Measurements from ENCODE around the gene GPR143. TPM values are rescaled to one million over a fixed set of nuclear protein-coding genes. Genes with fewer than 3 reads are reported as not detected.

The GPR143 gene
- total and polyA plus RNA-seq, 10 donors: 0.17 TPM; not detected in 9

- WGBS, 5 donors: 0 to 36% (median 7%) methylated on average over 10 to 120 of the region's 132 CpGs; no CpG with 5 or more reads in 1 of the 5 donors
- Histone ChIP-seq H3K27me3 (replicated peaks in 1 of 7) (peaks cover 0 to 53% (median 21%) of the 10 kb centered on the region in 7 donors), H3K36me3 (no peaks in the 10 kb centered on the region), H3K9me3 (no peaks in the 10 kb centered on the region), H3K4me3 (peak within 1 kb of the TSS in 7 of 8 donors; percentile 22 to 67 (median 36)), H3K27ac (no peak within 1 kb of the TSS), H3K4me1 (peaks cover 0 to 16% (median 3%) of the 10 kb centered on the region in 6 donors)
- intact Hi-C loops (cut with DNase I; ENCODE audit: low total_unique reads): no loop called here
- TF ChIP-seq POLR2A (IDR thresholded peaks at IDR 0.05) (no peak), POLR2AphosphoS5 (IDR thresholded peaks at IDR 0.05) (peak in 1 of 3 donors; percentile 31), CTCF (IDR thresholded peaks at IDR 0.05 in 8 of 11, conservative IDR thresholded peaks at IDR 0.05 in 3 of 11) (no peak)
- peak; percentile 48 for DNase-seq
Observed at GRCh38 chrX:9785944-9786797, 20.5 kb upstream of the GPR143 start, which contains the start of gene SHROOM2. Gene SHROOM2 (plus strand): TSS chrX:9786429. CDS start chrX:9786546, 117 bp downstream.

DNA sequence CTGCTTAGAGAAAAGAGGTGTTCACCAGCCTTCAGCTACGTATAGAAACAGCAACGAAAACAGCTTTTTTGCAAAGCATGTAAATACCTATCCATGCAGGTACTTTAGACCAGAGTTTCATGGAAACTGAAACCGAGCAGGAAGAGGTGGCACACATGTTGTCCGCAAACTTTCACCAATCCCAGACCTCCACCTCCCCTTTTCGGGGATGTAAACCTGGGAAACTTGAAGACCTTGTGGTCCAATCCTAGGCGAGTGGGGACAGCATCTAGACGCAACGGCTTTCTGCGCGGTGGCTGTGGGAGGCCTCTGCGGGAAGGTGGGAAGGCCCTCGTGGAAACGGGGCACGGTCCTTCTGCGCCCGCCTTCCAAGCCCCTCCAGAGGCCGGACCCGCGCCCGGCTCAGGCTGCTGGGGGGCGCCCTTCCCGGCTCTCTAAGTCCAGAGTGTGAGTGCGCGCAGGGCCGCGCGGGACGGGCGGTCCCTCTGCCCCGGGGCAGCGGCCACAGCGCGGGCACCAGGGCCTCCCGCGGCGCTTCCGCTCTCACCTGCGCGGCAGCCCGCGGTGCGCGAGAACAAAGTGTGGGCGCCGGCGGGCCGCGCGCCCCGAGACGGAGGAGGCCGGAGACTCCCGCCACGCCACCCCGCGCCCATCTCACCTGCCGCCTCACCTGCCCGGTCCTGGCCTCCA is 19.8 kb upstream of the GPR143 start:
- no peaks in the 10 kb centered on the region for H3K36me3 ChIP-seq
- H3K4me3 ChIP-seq: peak overlapping the region in 5 of 8 donors; percentile 32 to 67 (median 38)
- no peak for TF ChIP-seq CTCF (IDR thresholded peaks at IDR 0.05 in 8 of 11, conservative IDR thresholded peaks at IDR 0.05 in 3 of 11)
- TF ChIP-seq POLR2A (IDR thresholded peaks at IDR 0.05): no peak
- no peak for TF ChIP-seq POLR2AphosphoS5 (IDR thresholded peaks at IDR 0.05)
- intact Hi-C loops (cut with DNase I; ENCODE audit: low total_unique reads): no loop called here
- H3K4me1 ChIP-seq: peaks cover 0 to 16% (median 3%) of the 10 kb centered on the region in 6 donors
- peak; percentile 61 for DNase-seq
- H3K27ac ChIP-seq: no peak overlapping the region
- peaks cover 0 to 53% (median 21%) of the 10 kb centered on the region in 7 donors for H3K27me3 ChIP-seq (replicated peaks in 1 of 7)
- WGBS, 5 donors: 8 to 60% (median 35%) methylated on average over 4 to 58 of the region's 58 CpGs
- no peaks in the 10 kb centered on the region for H3K9me3 ChIP-seq

GRCh38 chrX:9784332-9784731 is 18.7 kb upstream of the GPR143 start:
- intact Hi-C loops (cut with DNase I; ENCODE audit: low total_unique reads): no loop called here
- Histone ChIP-seq H3K4me1 (peaks cover 0 to 16% (median 3%) of the 10 kb centered on the region in 6 donors), H3K27ac (no peak overlapping the region), H3K9me3 (no peaks in the 10 kb centered on the region), H3K27me3 (replicated peaks in 1 of 7) (peaks cover 0 to 48% (median 21%) of the 10 kb centered on the region in 7 donors), H3K36me3 (no peaks in the 10 kb centered on the region), H3K4me3 (no peak overlapping the region)
- DNase-seq: peak; percentile 5
- no peak for TF ChIP-seq POLR2A (IDR thresholded peaks at IDR 0.05)
- no peak for TF ChIP-seq CTCF (IDR thresholded peaks at IDR 0.05 in 8 of 11, conservative IDR thresholded peaks at IDR 0.05 in 3 of 11)
- TF ChIP-seq POLR2AphosphoS5 (IDR thresholded peaks at IDR 0.05): no peak
- 89 to 97% (median 96%) methylated on average over 5 to 8 of the region's 8 CpGs for WGBS, 5 donors
